Kidney epithelial cell (primary cell): Measurements from ENCODE around the gene SH3BGRL3. TPM values are rescaled to one million over a fixed set of nuclear protein-coding genes. Genes with fewer than 3 reads are reported as not detected.

Experiments
- DNase-seq: peaks from one replicate; pipeline ENCODE4 v3.0.0-alpha.2; 2010; ENCODE audit warnings: low read depth
- H3K27me3 ChIP-seq: 2 replicates; pipeline ENCODE4 v1.6.0; 2011; ENCODE audit warnings: low read length; ENCODE audit not compliant: control insufficient read depth, insufficient read depth
- H3K36me3 ChIP-seq: 2 replicates; pipeline ENCODE4 v1.5.1; 2011; ENCODE audit warnings: low read length; ENCODE audit not compliant: control insufficient read depth, insufficient read depth
- H3K4me3 ChIP-seq: 2 replicates; pipeline ENCODE4 v1.5.1; 2011; ENCODE audit warnings: low read depth, mild to moderate bottlenecking, control low read depth, low read length
- total RNA-seq: library from RNA; depleted of rRNA; stranded (reverse); fragments of >200 nt; gene quantifications from 2 replicates; pipeline ENCODE4 v1.2.3, GENCODE V29; 2015
- TF ChIP-seq, protein P1 (sequence below): IDR thresholded peaks from 2 replicates; pipeline ENCODE4 v1.5.1; 2011; ENCODE audit warnings: mild to moderate bottlenecking, moderate library complexity, low read length, control low read depth, inconsistent platforms; ENCODE audit not compliant: insufficient read depth, poor library complexity, severe bottlenecking

Gene SH3BGRL3
- total RNA-seq, 1 donor from 2014 or later, result 113 TPM

GRCh38 chr1:26263212-26263611, 16.7 kb upstream of the SH3BGRL3 start:
- H3K36me3 ChIP-seq, result no peaks in the 10 kb centered on the region
- TF ChIP-seq, protein P1, sequence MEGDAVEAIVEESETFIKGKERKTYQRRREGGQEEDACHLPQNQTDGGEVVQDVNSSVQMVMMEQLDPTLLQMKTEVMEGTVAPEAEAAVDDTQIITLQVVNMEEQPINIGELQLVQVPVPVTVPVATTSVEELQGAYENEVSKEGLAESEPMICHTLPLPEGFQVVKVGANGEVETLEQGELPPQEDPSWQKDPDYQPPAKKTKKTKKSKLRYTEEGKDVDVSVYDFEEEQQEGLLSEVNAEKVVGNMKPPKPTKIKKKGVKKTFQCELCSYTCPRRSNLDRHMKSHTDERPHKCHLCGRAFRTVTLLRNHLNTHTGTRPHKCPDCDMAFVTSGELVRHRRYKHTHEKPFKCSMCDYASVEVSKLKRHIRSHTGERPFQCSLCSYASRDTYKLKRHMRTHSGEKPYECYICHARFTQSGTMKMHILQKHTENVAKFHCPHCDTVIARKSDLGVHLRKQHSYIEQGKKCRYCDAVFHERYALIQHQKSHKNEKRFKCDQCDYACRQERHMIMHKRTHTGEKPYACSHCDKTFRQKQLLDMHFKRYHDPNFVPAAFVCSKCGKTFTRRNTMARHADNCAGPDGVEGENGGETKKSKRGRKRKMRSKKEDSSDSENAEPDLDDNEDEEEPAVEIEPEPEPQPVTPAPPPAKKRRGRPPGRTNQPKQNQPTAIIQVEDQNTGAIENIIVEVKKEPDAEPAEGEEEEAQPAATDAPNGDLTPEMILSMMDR, result no peak

GRCh38 chr1:26265405-26265804, 14.5 kb upstream of the SH3BGRL3 start:
- Histone ChIP-seq H3K27me3 (no peaks in the 10 kb centered on the region), H3K4me3 (no peak overlapping the region), H3K36me3 (no peaks in the 10 kb centered on the region)
- DNase-seq, result no peak
- TF ChIP-seq, protein P1, result no peak

More at GRCh38 chr1:26263212-26263611, 16.7 kb upstream of the SH3BGRL3 start:
- DNase-seq, result no peak
- H3K27me3 ChIP-seq, result no peaks in the 10 kb centered on the region
- H3K4me3 ChIP-seq, result no peak overlapping the region

DNA sequence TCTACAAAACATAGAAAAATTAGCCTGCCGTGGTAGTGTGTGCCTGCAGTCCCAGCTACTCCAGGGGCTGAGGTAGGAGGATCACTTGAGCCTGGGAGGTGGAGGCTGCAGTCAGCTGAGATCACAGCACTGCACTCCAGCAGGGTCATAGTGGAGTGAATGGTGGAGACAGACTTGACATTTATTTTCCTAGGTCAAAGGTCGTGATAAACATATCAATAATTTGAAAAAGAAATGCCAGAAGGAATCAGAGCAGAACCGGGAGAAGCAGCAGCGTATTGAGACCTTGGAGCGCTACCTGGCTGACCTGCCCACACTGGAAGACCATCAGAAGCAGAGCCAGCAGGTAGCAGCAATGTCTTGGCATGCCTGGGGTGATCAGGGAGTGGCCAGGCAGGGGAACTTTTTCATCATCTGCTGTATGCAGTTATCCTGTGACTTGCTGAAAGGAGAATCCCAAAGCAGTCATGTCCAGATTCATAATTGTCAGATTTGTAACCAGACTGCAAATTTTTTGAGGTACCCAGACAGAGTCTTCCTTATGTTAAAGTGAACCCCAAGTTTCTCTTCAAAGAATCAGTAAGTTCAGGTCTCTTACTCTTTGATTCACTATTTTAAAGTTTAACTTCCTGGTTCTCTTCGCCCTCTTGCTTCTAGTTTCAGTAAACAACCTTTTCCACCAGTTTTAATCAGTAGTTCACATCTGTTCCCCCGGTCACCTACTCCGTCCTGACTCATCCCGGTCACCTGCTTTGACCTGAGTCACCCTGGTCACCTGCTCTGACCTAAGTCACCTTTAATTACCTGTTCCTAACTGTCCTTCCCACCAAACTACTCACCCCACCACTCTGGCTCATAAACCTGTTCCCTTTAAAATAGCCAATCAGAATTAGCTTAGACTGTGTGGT, 11.3 kb upstream of the SH3BGRL3 start:
- Histone ChIP-seq H3K4me3 (no peak overlapping the region), H3K27me3 (no peaks in the 10 kb centered on the region), H3K36me3 (no peaks in the 10 kb centered on the region)
- DNase-seq, result no peak
- TF ChIP-seq, protein P1, result no peak

DNA sequence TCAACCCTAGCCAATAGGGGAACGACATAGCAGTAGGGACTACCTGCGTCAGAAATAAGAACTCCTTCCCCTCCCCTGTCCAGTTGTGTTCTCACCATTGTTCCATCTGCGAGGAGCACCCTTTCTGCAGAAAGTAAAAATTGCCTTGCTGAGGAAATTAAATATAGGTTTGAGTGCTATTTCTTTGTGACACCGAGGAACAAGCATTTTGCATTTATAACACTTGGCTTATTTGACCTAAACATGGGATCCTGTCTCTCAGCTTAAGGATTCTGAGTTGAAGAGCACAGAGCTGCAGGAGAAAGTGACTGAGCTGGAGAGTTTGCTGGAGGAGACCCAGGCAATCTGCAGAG, 10.7 kb upstream of the SH3BGRL3 start:
- TF ChIP-seq, protein P1, result no peak
- Histone ChIP-seq H3K36me3 (no peaks in the 10 kb centered on the region), H3K27me3 (no peaks in the 10 kb centered on the region), H3K4me3 (no peak overlapping the region)
- no peak for DNase-seq

DNA sequence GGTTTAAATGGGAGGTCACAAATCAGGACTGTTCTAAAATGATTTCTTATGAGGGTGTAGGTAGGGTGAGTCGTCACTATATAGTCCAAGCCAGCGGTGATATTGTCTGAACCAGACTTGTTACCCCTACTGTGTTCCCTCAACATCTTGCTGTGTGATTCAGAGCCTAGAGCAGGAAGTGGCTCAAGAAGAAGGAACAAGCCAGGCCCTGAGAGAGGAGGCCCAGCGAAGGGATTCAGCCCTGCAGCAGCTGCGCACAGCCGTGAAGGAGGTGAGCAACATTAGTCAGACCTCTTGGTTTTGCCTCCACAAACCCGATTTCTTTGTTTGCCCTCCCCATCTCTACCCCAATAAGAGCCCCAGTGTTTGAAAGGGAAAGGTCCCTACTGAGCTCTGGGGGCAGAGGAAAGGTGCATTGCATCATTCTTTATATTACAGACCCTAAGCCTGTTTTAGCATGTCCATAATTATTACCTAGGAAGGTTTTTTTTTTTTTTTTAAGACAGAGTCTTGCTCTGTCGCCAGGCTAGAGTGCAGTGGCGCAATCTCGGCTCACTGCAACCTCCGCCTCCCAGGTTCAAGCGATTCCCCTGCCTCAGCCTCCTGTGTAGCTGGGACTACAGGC, 5.0 kb upstream of the SH3BGRL3 start:
- H3K36me3 ChIP-seq, result no peaks in the 10 kb centered on the region
- H3K4me3 ChIP-seq, result no peak overlapping the region
- TF ChIP-seq, protein P1, result no peak
- no peak for DNase-seq
- no peaks in the 10 kb centered on the region for H3K27me3 ChIP-seq
